ENCODE data around the gene PCBD2.

GRCh38 chr5:135004376-135004775, 99.4 kb downstream of the PCBD2 start:
- TF ChIP-seq CTCF (conservative IDR thresholded peaks at IDR 0.05 in 1 of 2, IDR thresholded peaks at IDR 0.05 in 1 of 2; ENCODE audit: low read depth in 1 of 2, low read length in 2 of 2) (no peak), EZH2 (IDR thresholded peaks at IDR 0.05; ENCODE audit: low read length, missing control alignments) (no peak)

Measured in fibroblast of lung (primary cell).